ENCODE measurements around the gene MSMB.

MSMB gene

DNA sequence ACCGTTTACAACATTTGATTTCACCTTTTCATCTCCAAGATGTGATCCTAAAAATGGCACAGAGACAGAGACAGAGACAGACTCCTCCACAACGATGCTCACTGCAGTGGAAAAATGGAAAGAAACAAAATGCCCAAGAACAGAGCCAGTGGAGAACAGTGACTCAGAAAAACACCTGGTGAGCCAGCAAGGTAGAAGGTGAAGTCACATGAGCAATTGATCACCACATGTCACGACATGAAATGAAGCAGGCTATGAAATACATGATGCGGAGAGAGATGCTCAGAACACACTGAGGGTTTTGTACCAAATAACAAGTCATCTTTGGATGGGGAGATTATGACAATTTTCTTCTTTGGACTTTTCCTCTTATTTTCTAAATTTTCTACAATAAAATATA, 3.5 kb downstream of the MSMB start:
- no peak for DNase-seq (ENCODE audit: low read depth, low spot score)
- no peak overlapping the region for H3K4me3 ChIP-seq (ENCODE audit: low read length)

DNA sequence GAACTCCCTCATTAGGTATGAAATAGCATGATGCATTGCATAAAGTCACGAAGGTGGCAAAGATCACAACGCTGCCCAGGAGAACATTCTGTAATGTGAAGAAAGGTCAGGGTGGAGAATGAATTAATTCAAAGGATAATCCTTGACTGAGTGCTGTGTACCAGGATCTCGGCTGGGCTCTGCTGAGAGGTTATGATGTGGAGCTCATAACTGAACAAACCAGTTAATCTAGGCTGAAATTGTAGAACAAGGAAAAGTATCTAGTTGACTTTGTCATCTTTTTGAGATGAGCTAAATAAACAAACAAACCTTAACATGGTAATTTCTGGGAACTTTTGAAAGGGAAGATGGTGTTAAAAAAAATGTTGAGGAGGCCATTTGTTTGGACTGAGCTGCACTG, 6.1 kb downstream of the MSMB start:
- H3K4me3 ChIP-seq (ENCODE audit: low read length), result no peak overlapping the region
- DNase-seq (ENCODE audit: low read depth, low spot score), result no peak

DNA sequence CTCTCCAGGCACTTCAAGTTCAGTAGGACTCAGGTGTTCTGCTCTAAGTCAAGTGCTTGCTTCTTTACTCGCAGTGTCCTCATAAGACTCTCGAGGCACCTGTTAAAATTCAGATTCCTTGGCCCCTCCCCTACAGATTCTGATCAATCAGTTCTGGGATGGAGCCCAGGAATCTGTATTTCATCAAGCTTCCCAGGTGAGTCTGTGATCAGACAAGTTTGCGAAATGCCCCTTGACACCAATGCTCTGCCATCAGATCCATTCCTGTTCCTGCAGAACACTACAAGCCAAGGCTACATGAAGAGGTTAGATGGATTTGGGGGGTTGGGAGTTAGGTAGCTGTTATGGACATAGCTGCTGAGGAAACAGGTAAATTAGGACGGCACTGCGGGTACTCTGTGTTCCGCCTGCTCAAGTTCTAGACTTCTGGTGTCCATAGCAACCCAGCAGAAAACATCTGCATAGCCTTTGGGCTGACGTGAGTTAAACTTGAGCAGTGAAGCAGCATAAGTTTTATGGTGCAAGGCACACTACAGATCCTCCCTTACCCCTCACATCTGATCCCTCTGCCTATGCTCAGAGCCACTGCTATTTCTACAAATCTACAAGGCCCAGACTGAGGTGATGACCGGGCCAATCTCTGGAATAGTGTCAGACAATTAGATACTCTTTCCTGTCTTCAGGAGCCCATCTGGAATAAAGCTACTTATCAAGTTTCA, 8.8 kb downstream of the MSMB start:
- no peak for DNase-seq (ENCODE audit: low read depth, low spot score)
- H3K4me3 ChIP-seq (ENCODE audit: low read length), result no peak overlapping the region

DNA sequence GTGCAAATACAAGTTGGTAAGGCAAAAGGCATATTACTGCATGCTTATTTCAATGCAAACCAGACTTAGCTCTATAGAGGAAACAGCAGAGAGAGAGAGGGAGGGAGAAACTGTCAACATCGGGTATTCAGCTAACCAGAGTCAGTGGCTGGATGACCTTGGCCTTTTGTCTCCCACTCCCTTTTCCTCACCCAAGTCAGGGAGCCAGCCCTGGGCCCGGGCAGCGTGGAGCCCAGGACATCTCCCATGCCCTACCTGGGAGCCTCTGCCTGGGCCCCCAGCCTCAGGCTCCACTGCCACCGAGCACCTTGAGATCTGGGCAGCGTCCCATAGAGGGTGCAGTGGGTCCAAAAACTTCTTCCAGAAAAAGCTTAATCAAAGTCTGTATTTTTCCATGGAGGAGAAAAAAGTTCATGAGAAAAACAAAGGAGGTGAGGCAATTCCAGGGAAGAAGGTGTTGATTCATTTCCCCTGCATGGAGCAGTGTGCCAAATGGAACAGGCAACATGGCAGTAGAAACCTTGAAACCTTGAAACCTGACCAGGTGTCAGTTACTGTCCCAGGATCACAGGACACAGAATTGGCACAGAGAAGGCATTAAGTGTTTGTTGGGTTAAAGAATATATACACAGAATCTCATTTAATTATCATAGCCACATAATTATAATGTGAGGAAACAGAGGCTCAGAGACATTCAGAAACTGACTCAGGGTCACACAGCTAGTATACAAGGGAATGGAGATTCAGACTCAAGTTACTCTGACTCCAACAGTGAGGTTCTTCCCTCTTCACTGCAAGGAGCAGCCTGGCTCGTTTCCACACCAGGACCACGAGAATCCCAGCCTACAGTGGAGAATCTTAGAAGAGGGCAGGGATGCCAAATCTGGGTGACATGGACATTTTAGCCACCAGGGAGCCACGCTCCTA, 9.9 kb downstream of the MSMB start:
- DNase-seq (ENCODE audit: low read depth, low spot score), result no peak
- H3K4me3 ChIP-seq (ENCODE audit: low read length), result no peak overlapping the region

DNA sequence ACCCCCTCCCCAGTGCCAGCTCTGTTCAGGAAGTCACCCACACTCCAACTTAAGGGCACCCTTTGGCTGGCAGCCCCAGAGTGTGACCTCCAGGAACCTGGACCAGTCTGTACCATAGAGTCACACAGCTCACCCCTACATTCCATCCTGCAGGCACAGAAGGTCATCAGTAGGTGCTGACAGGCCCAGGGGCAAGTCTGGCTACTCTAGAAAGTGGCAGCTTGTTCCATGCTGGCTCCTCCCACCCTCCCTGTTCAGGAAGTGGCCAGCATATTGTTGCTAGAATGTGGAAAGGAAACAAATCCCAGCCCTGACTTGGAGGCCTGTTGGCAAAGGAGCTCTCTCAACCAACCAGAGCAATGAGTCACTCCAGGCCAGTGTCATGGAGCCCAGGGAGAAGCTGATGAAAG, 12.5 kb downstream of the MSMB start:
- DNase-seq (ENCODE audit: low read depth, low spot score), result no peak
- no peak overlapping the region for H3K4me3 ChIP-seq (ENCODE audit: low read length)

DNA sequence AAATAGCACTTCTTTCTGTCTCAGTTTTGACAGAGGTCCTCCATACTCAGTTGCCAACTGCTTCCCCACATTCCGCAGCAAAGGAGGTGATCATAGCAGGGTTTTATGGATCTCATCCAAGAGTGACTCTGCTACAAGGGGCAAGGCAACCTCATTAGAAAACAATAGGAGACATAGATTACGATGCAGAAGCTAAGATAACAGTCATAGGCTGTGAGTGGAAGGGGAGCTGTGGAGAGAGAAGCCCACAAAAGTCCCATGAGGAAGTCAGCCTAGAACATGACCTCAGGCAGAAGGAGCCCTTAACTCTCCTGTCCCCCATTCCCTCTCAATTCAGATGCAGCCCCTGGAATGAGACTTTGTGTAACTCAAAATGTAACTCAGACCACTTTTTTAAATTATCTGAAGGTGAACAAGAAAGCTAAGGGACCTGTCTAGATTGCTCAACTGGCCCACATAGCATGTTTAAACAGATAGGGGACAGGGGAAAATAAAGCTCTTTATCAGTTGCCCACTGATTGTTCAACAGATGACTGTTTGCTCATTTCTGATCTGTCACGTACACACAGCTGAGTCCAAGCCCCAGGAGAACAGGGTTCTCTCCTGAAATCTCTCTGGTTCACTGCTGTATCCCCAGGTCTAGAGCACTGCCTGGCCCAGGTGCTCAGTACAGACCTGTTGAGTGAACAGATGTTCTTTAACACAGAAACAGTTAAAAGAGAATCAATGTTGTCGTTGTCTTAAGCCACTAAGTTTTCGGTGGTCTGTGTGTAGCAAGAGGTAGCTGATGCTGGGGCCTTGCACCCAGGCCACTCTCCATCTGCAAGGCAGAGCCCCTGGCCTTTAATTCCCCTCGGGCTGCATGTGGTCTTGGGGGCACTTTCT, 14.2 kb downstream of the MSMB start:
- H3K4me3 ChIP-seq (ENCODE audit: low read length), result no peak overlapping the region
- DNase-seq (ENCODE audit: low read depth, low spot score), result no peak

DNA sequence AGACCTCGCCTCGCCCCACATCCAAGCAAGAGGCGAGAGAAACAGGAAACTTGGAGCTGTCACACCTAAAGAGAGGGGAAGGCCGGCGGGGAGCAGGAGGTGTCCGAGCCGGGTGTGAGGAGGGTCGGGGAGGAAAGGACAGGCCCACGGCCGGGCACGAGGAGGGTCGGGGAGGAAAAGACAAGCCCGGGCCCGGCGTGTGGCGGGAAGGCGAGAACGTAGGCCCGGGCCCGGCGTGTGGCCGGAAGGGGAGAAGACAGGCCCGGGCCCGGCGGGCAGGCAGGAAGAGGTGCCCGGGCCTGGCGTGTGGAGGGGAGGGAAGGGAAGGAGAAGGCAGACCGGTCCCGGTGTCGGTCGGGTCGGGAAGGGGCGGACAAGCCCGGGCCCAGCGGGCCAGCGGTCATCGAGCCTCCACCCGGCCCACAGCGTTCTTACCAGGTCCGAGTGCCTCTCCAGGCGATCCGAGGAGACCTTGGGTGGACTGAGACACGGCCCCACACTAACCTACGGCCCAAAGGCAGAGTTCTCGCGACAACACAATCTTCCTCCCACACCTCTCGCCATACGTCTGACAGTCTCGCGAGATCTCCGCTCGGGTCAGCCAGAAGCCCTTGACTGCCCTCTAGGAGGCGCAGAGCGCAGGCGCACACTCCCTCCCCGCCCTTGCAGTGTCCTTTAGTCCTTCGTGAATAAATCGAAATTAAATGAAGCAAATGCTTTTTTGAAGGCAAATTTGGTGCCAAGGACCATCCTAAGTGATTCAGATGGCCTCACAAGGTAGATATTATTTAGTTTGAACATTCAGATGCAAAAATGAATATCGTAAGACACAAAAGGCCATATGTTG, 15.8 kb downstream of the MSMB start, which contains the start of gene NCOA4:
Gene NCOA4 (minus strand): TSS at position 533 of the 847 bp plus-strand sequence. CDS start 13,943 bp downstream, outside the sequence.
- H3K4me3 ChIP-seq (ENCODE audit: low read length), result peak within 1 kb of the TSS; percentile 91
- peak; percentile 96 for DNase-seq (ENCODE audit: low read depth, low spot score)

DNA sequence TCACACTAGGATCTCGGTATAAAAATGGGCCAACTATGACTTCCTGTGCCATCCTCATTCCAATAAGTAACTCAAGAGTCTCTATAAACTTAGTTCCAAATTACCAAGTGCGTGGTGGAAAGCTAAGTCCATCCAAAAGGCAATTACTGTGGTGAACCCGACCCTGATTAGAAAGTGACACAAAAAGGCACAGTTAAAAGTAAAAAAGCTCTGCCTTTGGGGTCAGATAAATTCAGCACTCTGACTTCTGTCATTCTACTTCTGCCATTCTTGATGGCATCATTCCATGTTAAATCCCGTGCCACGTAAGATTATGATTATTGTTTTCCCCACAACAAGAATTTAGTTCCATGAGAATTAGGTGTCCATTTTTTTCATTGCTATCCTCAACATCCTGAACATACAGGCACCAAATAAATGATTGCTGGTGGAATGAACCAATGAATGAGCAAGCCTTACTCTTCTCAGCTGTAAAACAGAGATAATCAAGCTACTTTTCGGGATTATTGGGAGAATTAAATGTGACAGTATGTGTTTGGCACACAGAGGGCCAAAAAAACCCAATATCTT, 16.5 kb downstream of the MSMB start:
- H3K4me3 ChIP-seq (ENCODE audit: low read length), result peak overlapping the region; percentile 91
- DNase-seq (ENCODE audit: low read depth, low spot score), result no peak

DNA sequence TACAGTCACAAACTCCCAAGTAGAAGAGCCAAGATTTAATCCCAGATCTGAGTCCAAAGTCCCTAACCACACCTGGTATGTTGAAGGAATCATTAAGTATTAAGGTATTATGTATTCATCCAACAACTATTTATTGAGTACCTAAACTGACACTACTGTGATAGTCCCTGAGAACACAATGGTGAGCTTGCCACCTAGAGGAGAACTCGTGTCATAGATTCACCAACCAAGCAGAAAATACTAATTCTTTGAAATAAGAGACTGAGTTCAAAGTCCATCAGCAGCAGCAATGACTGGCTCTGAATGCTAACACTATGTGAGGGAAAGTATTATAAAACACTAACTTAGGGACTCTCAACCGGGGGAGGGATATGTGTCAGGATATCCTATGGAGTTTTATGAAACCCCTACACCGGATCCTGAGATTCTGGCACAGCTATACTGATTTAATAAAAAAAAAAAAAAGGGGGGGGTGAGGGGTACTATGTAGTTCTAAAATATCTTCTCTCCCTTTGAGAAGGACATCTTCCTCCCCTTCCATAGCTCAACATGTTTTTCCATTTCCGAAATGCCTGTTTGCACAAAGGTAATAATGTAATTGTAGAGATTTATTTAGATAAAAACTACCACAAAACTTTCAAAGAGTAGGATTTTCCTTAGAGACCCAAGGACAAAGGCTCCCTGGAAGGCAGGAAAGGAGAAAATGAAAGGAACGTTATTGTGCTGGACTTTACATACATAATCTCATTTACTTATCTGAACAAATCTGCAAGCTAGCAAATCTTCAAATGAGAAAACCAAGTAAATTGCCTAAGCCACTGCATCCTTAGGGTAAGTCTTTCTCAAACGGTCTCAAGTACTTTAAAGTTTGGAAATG, 17.2 kb downstream of the MSMB start:
- DNase-seq (ENCODE audit: low read depth, low spot score), result peak; percentile 76
- peak overlapping the region; percentile 91 for H3K4me3 ChIP-seq (ENCODE audit: low read length)

DNA sequence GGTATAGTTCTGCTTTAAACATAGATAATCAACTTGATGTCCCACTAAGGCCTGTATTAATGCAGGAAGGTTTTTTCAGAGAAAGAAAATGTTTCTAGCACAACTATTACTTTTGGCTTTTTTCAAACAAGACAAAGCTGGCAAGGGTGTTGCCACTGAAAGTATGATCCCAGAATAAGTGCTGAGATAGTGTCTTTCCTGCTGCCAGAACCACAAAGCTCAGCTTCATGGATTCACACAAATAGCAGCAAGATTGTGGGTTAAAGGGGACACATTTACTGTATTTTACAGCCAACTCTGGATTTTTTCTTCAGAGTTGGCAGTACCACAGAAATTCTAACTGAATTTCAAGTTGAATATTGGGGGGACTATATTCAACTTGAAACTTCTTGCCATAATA, 20.0 kb downstream of the MSMB start:
- no peak overlapping the region for H3K4me3 ChIP-seq (ENCODE audit: low read length)
- DNase-seq (ENCODE audit: low read depth, low spot score), result no peak

DNA sequence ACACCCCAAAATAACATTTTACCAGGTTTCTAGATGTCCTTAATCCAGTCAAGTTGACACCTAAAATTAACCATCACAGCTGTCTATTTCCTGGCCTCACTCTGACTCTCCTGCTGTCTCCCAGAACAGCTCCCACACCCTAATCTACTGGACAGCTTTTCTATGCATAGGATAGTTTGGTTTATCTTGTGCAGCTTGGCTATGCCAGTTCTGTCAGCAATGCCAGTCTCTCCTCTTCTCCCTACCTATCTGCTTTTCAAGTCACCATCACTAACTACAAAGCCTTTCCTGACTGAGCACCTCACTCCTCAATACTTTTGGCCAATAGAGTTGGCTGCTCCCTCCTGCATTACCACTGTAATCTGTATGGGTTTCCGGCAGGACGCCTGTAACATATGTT, 20.7 kb downstream of the MSMB start:
- DNase-seq (ENCODE audit: low read depth, low spot score), result no peak
- H3K4me3 ChIP-seq (ENCODE audit: low read length), result no peak overlapping the region

DNA sequence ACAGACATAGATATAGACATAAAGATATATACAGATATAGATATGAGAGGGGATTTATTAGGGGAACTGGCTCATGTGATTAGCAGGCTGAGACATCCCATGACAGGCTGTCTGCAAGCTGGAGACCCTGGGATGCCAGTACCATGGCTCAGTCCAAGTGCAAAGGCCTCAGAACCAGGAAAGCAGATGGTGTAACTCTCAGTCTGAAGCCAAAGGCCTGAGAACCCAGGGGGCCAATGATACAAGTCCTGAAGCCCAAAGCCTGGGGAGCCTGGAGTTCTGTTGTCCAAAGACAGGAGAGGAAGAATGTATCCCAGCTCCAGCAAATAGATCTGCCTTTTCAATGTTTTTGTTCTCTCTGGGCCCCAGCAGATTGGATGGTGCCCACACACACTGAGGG, 21.1 kb downstream of the MSMB start:
- no peak for DNase-seq (ENCODE audit: low read depth, low spot score)
- no peak overlapping the region for H3K4me3 ChIP-seq (ENCODE audit: low read length)

DNA sequence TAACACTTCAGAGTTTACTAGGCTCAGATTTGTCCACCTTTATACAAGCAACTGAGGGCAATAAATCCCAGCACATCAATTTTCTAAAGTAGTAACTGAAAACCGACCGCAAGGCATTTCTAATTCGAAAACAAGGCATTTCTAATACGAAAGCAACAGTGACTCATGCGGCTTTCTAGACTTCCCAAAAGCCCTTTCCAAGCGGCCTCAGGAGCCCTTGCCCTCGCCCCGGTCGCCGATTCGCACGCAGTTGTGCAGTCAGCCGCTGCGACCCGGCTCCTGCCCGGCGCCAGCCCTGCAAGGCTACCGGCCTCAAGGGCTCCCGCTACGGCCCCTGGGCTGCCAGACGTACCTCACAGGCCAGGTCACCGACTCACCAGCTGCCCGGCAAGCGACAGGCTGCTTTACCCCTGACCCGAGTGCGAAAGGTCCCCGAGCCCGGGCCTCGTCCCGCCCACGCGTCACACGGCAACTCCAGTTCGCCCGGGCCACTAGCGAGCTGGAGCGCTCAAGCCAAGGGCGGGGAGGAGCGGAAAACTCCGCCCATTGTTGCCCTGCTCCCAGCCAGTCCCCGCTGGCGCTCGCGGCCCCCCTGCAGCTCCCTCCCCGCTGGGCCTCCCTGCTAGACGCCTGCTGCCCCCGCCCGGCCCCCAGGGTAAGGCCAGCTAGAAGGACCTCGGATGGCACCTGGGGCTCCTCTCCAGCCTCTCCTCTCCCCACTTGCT, 22.9 kb downstream of the MSMB start:
- no peak overlapping the region for H3K4me3 ChIP-seq (ENCODE audit: low read length)
- DNase-seq (ENCODE audit: low read depth, low spot score), result no peak

DNA sequence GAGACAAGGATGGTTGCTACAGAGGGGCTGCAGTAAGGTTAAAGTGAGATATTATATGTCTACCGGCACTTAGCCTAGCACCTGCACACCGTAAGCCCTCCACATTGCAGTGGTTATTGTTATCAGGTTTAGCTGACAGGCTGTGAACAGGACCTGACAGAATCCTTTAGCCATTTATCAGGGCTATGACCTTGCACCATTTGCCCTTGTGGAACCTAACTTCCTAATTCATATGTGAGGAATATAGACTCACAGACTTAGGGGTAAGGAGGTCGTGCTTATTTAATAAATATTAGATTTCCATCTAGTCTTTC, 25.8 kb downstream of the MSMB start:
- no peak overlapping the region for H3K4me3 ChIP-seq (ENCODE audit: low read length)
- DNase-seq (ENCODE audit: low read depth, low spot score), result no peak

DNA sequence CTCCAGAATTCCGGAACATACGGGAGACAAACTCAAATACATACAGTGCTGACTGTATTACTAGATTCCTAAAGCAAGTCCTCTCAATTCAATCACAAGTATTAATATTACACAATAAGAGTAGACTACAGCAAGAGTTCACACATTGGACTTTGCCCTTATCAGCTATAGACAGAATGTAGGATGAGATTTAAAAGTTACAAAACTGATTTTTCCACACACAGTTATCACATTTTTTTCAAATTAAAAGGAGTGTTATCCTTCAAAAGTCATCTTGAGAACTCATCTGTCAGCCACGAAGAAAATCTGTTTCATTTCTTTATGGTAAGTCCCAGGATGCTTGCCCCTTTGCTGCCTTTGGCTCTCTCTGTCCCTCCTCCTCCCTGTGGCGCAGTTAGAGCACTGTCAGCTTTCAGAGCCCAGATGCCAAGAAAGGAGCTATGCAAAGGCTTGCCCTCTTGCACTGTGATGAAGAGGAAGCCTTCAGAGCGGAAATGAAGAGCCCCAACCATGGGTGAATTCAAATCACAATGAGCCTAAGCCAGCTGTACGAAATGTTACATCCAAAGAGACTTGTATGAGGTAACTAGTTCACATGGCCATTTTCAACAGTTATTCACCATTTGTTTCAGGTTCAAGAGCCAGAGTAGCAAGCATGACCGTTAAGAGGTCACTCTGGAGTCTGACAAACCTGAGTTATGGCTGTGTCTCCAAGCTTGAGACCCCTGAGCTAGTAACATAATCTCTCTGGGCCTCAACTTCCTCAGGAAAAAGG, 26.3 kb downstream of the MSMB start:
- DNase-seq (ENCODE audit: low read depth, low spot score), result peak; percentile 44
- H3K4me3 ChIP-seq (ENCODE audit: low read length), result no peak overlapping the region

DNA sequence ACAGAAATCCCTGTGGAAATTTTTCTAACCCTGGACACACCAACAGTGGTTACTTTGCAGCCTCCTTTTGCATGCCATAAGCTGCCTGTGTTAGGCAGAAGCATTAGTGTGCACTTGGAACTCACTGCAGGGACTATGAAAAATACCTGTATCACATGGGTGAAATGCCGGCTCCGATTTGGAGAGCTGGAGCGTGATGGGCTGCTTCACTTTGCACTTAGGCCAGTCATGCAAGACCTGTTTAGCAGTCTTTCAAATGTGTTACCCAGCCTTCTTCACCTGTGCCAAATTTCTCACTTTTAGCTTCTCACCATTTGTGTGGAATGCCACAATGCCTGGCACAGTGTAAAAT, 26.9 kb downstream of the MSMB start:
- no peak for DNase-seq (ENCODE audit: low read depth, low spot score)
- H3K4me3 ChIP-seq (ENCODE audit: low read length), result no peak overlapping the region

Measured in Jurkat, Clone E6-1 (cell line).